Right lobe of liver (tissue), 4 donors: ENCODE data around the gene MAMLD1.

ENCODE experiments used
- CTCF ChIP-seq, 4 donors: fragments of 200-600 bp in 3 of 4; fragments of 450-650 bp in 1 of 4; IDR thresholded peaks; one replicate each; pipeline versions ENCODE4 v1.5.1 to v1.8.0; 2016 to 2022; ENCODE audit warnings: antibody characterized with exemption in 4 of 4, mild to moderate bottlenecking in 2 of 4
- POLR2A ChIP-seq: fragments of 450-650 bp; IDR thresholded peaks from one replicate; pipeline ENCODE4 v1.6.1; 2017; ENCODE audit warnings: antibody characterized with exemption, mild to moderate bottlenecking
- donor health status: DM: no; HTN: no; CAD: no.
- donor health status: DM: no; HTN: no; CAD: no.
- donor health status: DM: no; HTN: yes; CAD: no.

- no peak for TF ChIP-seq CTCF (IDR thresholded peaks at IDR 0.05)
- TF ChIP-seq POLR2A = no peak
These were observed 66.5 kb downstream of the MAMLD1 start for GRCh38 chrX:150429594-150429993.
